A549 treated with Mapracorat at 1 μM for 4 hours (cell line): ENCODE measurements around the gene CACNA1B. TPM values are rescaled to one million over a fixed set of nuclear protein-coding genes. Genes with fewer than 3 reads are reported as not detected.

ENCODE experiments used
- total RNA-seq: library from RNA; stranded (reverse); fragments of 200-300 nt; extraction: Qiagen RNA extraction; gene quantifications from 5 replicates; pipeline ENCODE4 v1.2.3, GENCODE V29; 2022

The CACNA1B gene
- 0.03 to 0.05 TPM (median 0.04 TPM) in 5 replicates for total RNA-seq

DNA sequence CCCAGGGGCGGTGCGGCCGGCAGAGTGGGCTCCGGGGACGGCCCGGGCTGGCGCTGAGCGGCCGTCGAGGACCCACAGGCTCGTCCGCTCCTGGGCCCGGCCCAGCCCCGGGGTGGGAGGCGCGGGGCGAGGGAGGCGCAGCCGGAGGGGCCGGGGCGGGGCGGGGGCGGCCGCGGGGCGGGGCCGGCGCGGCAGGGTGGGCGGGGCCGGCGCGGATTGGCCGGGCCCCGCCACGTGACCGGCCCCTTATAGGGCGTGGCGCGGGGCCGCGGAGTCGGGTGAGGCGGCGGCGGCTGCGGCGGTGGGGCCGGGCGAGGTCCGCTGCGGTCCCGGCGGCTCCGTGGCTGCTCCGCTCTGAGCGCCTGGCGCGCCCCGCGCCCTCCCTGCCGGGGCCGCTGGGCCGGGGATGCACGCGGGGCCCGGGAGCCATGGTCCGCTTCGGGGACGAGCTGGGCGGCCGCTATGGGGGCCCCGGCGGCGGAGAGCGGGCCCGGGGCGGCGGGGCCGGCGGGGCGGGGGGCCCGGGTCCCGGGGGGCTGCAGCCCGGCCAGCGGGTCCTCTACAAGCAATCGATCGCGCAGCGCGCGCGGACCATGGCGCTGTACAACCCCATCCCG is at the start of gene CACNA1B:
Gene CACNA1B (plus strand): TSS at position 277 of the 617 bp plus-strand sequence. CDS start 152 bp downstream, at position 429.

